HFFc6 (cell line): Measurements from ENCODE around the gene PREX1. TPM values are rescaled to one million over a fixed set of nuclear protein-coding genes. Genes with fewer than 3 reads are reported as not detected.

Experiments used
- DNase-seq: peaks from one replicate; pipeline ENCODE4 v3.0.0-alpha.2; 2018
- H3K27ac Mint-ChIP-seq: 2 replicates; pipeline ENCODE4 v1.8.0; 2020; ENCODE audit warnings: mild to moderate bottlenecking, mixed read lengths
- H3K27me3 Mint-ChIP-seq: 2 replicates; pipeline ENCODE4 v1.8.0; 2021; ENCODE audit warnings: mild to moderate bottlenecking, moderate library complexity, mixed read lengths; ENCODE audit not compliant: insufficient read depth
- H3K36me3 Mint-ChIP-seq: 2 replicates; pipeline ENCODE4 v1.8.0; 2021; ENCODE audit warnings: low read depth, mixed read lengths
- H3K4me1 Mint-ChIP-seq: 2 replicates; pipeline ENCODE4 v1.8.0; 2020; ENCODE audit warnings: low read depth, mixed read lengths
- H3K4me3 Mint-ChIP-seq: 2 replicates; pipeline ENCODE4 v1.8.0; 2020; ENCODE audit warnings: mild to moderate bottlenecking, moderate library complexity, mixed read lengths
- H3K9me3 Mint-ChIP-seq: 2 replicates; pipeline ENCODE4 v1.8.0; 2020; ENCODE audit warnings: mild to moderate bottlenecking, mixed read lengths
- total RNA-seq, 6 experiments: library from RNA; stranded (reverse); fragmentation: NEBNext Ultra II Directional; extraction: Animal tissue kit (Norgen Biotek cat#: 25700); gene quantifications; 2 replicates in 1 of 6; 3 replicates in 5 of 6; pipeline ENCODE4 v1.2.3, GENCODE V29; 2021
- TF ChIP-seq, protein P1 (sequence below): fragments of 200-600 bp; sonication (generic); IDR thresholded peaks from 2 replicates; pipeline ENCODE4 v1.5.0; 2021; ENCODE audit warnings: antibody characterized with exemption, mild to moderate bottlenecking

The PREX1 gene
- total RNA-seq, 6 experiments from 2014 or later = 1.8 to 4.1 (median 2.8) TPM

DNA sequence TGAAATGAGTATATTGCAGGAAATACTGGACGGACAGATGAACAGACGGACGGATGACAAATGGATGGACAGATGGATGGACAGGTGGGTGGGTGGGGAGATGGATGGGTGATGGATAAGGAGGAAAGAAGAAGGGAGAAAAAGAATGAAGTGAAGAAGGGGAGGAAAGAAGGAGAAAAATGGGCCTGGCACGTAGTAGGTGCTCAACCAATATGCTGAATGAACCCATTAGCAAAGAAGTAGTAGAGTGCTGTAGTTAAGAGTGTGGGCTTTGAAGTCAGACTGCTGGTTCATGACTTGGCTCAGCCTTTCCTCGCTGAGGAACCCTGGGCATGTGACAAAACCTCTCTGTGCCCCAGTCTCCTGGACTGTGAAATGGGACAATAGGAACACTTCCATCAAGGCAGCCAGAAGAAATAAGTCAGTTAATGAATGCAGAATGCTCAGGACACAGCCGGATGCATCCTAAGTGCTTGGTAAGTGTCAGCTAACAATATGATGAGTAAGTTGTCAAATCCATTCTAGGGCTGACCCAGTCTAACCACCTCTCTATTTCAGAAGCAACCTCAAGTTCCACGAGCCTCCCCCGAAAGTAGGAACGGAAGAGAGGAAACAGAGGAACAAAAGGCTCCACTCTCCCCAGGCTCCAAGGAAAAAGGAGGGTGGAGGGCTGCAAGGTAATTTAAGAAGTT, 37.9 kb downstream of the PREX1 start:
- DNase-seq = no peak
- Mint-ChIP-seq H3K27ac (no peak overlapping the region), H3K4me1 (peaks cover 28% of the 10 kb centered on the region), H3K27me3 (peaks cover 19% of the 10 kb centered on the region), H3K9me3 (no peaks in the 10 kb centered on the region), H3K36me3 (no peaks in the 10 kb centered on the region), H3K4me3 (no peak overlapping the region)
- TF ChIP-seq, protein P1, sequence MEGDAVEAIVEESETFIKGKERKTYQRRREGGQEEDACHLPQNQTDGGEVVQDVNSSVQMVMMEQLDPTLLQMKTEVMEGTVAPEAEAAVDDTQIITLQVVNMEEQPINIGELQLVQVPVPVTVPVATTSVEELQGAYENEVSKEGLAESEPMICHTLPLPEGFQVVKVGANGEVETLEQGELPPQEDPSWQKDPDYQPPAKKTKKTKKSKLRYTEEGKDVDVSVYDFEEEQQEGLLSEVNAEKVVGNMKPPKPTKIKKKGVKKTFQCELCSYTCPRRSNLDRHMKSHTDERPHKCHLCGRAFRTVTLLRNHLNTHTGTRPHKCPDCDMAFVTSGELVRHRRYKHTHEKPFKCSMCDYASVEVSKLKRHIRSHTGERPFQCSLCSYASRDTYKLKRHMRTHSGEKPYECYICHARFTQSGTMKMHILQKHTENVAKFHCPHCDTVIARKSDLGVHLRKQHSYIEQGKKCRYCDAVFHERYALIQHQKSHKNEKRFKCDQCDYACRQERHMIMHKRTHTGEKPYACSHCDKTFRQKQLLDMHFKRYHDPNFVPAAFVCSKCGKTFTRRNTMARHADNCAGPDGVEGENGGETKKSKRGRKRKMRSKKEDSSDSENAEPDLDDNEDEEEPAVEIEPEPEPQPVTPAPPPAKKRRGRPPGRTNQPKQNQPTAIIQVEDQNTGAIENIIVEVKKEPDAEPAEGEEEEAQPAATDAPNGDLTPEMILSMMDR = no peak

DNA sequence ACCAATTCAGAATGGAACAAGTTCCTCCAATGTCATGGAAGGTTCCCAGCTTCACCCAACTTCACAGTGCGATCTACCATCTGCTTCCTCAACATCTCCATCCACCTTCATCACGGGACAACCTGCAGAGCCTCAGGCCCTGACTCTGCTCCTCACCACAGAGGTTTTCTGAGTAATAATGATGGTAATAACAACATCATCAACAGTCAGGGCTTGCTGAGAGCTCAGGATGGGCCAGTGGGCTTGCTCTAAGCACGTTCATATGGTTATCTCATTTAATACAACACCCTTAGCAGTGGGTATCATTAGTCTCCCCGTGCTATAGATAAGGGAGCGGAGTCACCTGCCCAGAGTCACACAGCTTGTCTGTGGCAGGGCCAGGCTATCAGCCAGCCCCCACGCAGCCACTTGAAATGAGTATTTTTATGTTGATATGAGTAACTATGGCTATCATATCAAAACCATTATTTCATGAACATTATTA, 38.6 kb downstream of the PREX1 start:
- TF ChIP-seq, protein P1 = no peak
- no peak overlapping the region for H3K27ac Mint-ChIP-seq
- peaks cover 19% of the 10 kb centered on the region for H3K27me3 Mint-ChIP-seq
- no peaks in the 10 kb centered on the region for H3K9me3 Mint-ChIP-seq
- peaks cover 28% of the 10 kb centered on the region for H3K4me1 Mint-ChIP-seq
- H3K36me3 Mint-ChIP-seq = no peaks in the 10 kb centered on the region
- DNase-seq = no peak
- H3K4me3 Mint-ChIP-seq = no peak overlapping the region

- no peaks in the 10 kb centered on the region for H3K9me3 Mint-ChIP-seq
Observed at GRCh38 chr20:48788486-48789072, 39.2 kb downstream of the PREX1 start.

GRCh38 chr20:48787861-48788375, 39.9 kb downstream of the PREX1 start:
- Mint-ChIP-seq H3K9me3 (no peaks in the 10 kb centered on the region), H3K4me3 (peak overlapping the region; percentile 56), H3K36me3 (no peaks in the 10 kb centered on the region), H3K4me1 (peaks cover 28% of the 10 kb centered on the region), H3K27ac (peak overlapping the region; percentile 17; the same call in 1 of the 2 replicates), H3K27me3 (peaks cover 13% of the 10 kb centered on the region)
- TF ChIP-seq, protein P1 = no peak
- peak; percentile 36 for DNase-seq

More at GRCh38 chr20:48788486-48789072, 39.2 kb downstream of the PREX1 start:
- TF ChIP-seq, protein P1 = no peak
- no peaks in the 10 kb centered on the region for H3K36me3 Mint-ChIP-seq
- H3K27ac Mint-ChIP-seq = no peak overlapping the region
- peaks cover 14% of the 10 kb centered on the region for H3K27me3 Mint-ChIP-seq
- no peak overlapping the region; the same call in 1 of the 2 replicates for H3K4me3 Mint-ChIP-seq
- no peak for DNase-seq
- H3K4me1 Mint-ChIP-seq = peaks cover 28% of the 10 kb centered on the region

DNA sequence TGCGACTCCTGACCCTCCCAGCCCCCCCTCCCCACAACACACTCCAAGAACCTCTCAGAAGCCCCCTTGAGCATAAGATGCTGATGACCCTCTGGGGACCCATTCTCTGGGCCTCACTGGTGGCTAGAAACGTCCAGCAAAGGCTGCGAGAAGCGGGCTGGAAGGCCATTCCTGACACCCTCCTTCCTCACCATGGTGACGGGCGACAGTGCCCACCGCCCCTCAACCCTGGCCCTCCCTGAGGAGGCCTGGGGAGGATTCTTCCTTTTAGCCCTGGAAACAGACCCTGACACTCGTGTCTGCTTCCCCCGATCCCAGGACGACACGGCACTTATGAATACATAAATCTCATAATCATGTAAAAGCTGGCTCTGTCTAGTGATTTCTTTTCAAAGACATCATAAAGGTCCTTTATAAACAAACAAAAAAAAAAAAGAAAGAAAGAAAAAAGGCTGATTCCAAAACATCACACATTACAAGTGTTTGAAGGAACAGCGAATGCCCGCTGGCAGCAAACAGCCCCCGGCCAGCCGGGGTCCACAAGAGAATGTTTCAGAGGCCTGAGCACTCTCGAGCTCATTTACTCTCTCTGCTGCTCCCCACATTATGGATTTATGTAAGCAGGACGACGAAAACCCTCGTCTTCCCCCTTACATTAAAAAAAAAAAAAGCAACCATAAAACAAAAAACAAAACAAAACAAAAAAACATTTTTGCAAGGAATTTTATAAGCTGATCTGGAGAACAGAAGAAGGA, 40.7 kb downstream of the PREX1 start:
- TF ChIP-seq, protein P1 = no peak
- Mint-ChIP-seq H3K36me3 (no peaks in the 10 kb centered on the region), H3K4me1 (peaks cover 28% of the 10 kb centered on the region), H3K27me3 (peaks cover 13% of the 10 kb centered on the region), H3K4me3 (peak overlapping the region; percentile 56), H3K27ac (no peak overlapping the region; the same call in 1 of the 2 replicates), H3K9me3 (no peaks in the 10 kb centered on the region)
- DNase-seq = no peak
